NCI-H2227 (cell line): ENCODE data around the gene RAB3GAP2.
"Not testable (repeated sequence)": the region's sequence is repeated elsewhere in the genome, so short reads cannot be mapped to it uniquely, and the experiment has no call there.

ENCODE experiments used
- DNase-seq: peaks from one replicate; lab custom pipeline; 2025; ENCODE audit not compliant: unreplicated experiment; lab: John Stamatoyannopoulos, UW

Gene RAB3GAP2

GRCh38 chr1:220283625-220284024 is 11.4 kb upstream of the RAB3GAP2 start:
- no peak for DNase-seq

GRCh38 chr1:220281159-220281574 is 8.9 kb upstream of the RAB3GAP2 start:
- no peak for DNase-seq

- DNase-seq: no peak
These were observed 8.0 kb upstream of the RAB3GAP2 start for GRCh38 chr1:220280249-220280648.

GRCh38 chr1:220278991-220279390 is 6.7 kb upstream of the RAB3GAP2 start:
- DNase-seq: no peak

- DNase-seq: no peak
These were observed 3.2 kb upstream of the RAB3GAP2 start for GRCh38 chr1:220275430-220275829.

- no peak for DNase-seq
These were observed 2.1 kb upstream of the RAB3GAP2 start for GRCh38 chr1:220274251-220274855.

GRCh38 chr1:220272841-220273090 is 513 bp upstream of the RAB3GAP2 start:
- no peak for DNase-seq

GRCh38 chr1:220271706-220272046 is 577 bp downstream of the RAB3GAP2 start:
- DNase-seq: peak; percentile 29

- no peak for DNase-seq
These were observed 3.2 kb downstream of the RAB3GAP2 start for GRCh38 chr1:220269036-220269435.

GRCh38 chr1:220267630-220268029 is 4.6 kb downstream of the RAB3GAP2 start:
- DNase-seq: no peak

GRCh38 chr1:220260228-220260627 is 12.0 kb downstream of the RAB3GAP2 start:
- DNase-seq: not testable (repeated sequence)

- DNase-seq: not testable (repeated sequence)
These were observed 12.5 kb downstream of the RAB3GAP2 start for GRCh38 chr1:220259756-220260155.

- DNase-seq: not testable (repeated sequence)
These were observed 16.1 kb downstream of the RAB3GAP2 start for GRCh38 chr1:220256194-220256593.

- DNase-seq: no peak
These were observed 17.0 kb downstream of the RAB3GAP2 start for GRCh38 chr1:220255204-220255603.

- DNase-seq: not testable (repeated sequence)
These were observed 19.0 kb downstream of the RAB3GAP2 start for GRCh38 chr1:220253290-220253689.

GRCh38 chr1:220251272-220251671 is 21.0 kb downstream of the RAB3GAP2 start:
- no peak for DNase-seq

- no peak for DNase-seq
These were observed 21.6 kb downstream of the RAB3GAP2 start for GRCh38 chr1:220250681-220251080.

- no peak for DNase-seq
These were observed 22.7 kb downstream of the RAB3GAP2 start for GRCh38 chr1:220249522-220249921.

GRCh38 chr1:220248715-220249265 is 23.5 kb downstream of the RAB3GAP2 start:
- not testable (repeated sequence) for DNase-seq

- DNase-seq: not testable (repeated sequence)
These were observed 26.4 kb downstream of the RAB3GAP2 start for GRCh38 chr1:220245900-220246299.

- DNase-seq: no peak
These were observed 28.3 kb downstream of the RAB3GAP2 start for GRCh38 chr1:220243947-220244346.

GRCh38 chr1:220241072-220241663 is 31.1 kb downstream of the RAB3GAP2 start:
- DNase-seq: no peak

- no peak for DNase-seq
These were observed 32.3 kb downstream of the RAB3GAP2 start for GRCh38 chr1:220239966-220240365.
